HEK293 (cell line): ENCODE results near the gene AKAP6.

Experiments used
- FEZF1 ChIP-seq: fragments of 450-650 bp; formaldehyde crosslinking; IDR thresholded peaks from 2 replicates; pipeline ENCODE4 v1.5.1; 2016; ENCODE audit warnings: missing biosample characterization, missing genetic modification characterization
- ZFP37 ChIP-seq: fragments of 450-650 bp; formaldehyde crosslinking; IDR thresholded peaks from 2 replicates; pipeline ENCODE4 v1.5.1; 2016; ENCODE audit warnings: missing biosample characterization, missing genetic modification characterization
- ZNF223 ChIP-seq: fragments of 450-650 bp; formaldehyde crosslinking; IDR thresholded peaks from 2 replicates; pipeline ENCODE4 v1.5.1; 2016; ENCODE audit warnings: missing biosample characterization, missing genetic modification characterization
- ZNF292 ChIP-seq: fragments of 450-650 bp; formaldehyde crosslinking; IDR thresholded peaks from 2 replicates; pipeline ENCODE4 v1.5.1; 2016; ENCODE audit warnings: low read depth, missing biosample characterization, missing genetic modification characterization, borderline replicate concordance
- ZNF311 ChIP-seq: fragments of 450-650 bp; formaldehyde crosslinking; IDR thresholded peaks from 2 replicates; pipeline ENCODE4 v1.5.1; 2017; ENCODE audit warnings: missing biosample characterization, missing genetic modification characterization, borderline replicate concordance
- ZNF521 ChIP-seq: fragments of 450-650 bp; formaldehyde crosslinking; IDR thresholded peaks from 2 replicates; pipeline ENCODE4 v1.5.1; 2017; ENCODE audit warnings: missing biosample characterization, mild to moderate bottlenecking, missing genetic modification characterization
- ZNF530 ChIP-seq: fragments of 450-650 bp; formaldehyde crosslinking; IDR thresholded peaks from 2 replicates; pipeline ENCODE4 v1.5.1; 2016; ENCODE audit warnings: low read depth, missing biosample characterization, missing genetic modification characterization
- ZNF624 ChIP-seq: fragments of 450-650 bp; formaldehyde crosslinking; IDR thresholded peaks from 2 replicates; pipeline ENCODE4 v1.5.1; 2017; ENCODE audit warnings: missing biosample characterization, missing genetic modification characterization
- TF ChIP-seq, protein P1 (sequence below): fragments of 450-650 bp; formaldehyde crosslinking; IDR thresholded peaks from 2 replicates; pipeline ENCODE4 v1.5.1; 2016; ENCODE audit warnings: missing biosample characterization, missing genetic modification characterization
- TF ChIP-seq, protein P2 (sequence below): fragments of 450-650 bp; formaldehyde crosslinking; conservative IDR thresholded peaks from 2 replicates; pipeline ENCODE4 v1.5.1; 2016; ENCODE audit warnings: low read depth, missing biosample characterization, missing genetic modification characterization
- TF ChIP-seq, protein P3 (sequence below): fragments of 450-650 bp; IDR thresholded peaks from 2 replicates; pipeline ENCODE4 v1.5.1; 2018; ENCODE audit warnings: missing biosample characterization, mild to moderate bottlenecking, missing genetic modification characterization

DNA sequence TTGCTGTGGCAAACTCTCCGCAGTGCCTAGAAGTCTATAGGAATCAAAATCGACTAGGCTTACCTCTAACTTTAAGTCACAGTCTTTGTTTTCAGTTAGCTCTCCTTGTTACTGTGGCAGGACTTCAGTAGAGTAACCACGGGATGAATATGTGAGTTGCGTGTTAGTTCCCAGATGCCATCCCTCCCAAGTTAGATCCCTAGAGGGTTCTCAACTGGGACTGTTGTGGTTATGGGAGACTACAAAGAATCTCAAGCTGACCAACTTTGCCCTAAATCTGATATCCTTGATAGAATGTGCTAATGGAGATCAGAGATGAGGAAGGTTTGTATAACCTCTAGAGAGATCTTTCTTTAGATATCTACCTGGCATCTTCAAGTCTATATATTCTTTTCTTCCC is 208.1 kb downstream of the AKAP6 start:
- TF ChIP-seq FEZF1 (tag by site-specific recombination) (no peak), ZNF292 (no peak), ZNF530 (no peak), ZNF521 (tag by site-specific recombination) (no peak), ZNF223 (tag by site-specific recombination) (no peak), ZFP37 (no peak), ZNF624 (no peak), ZNF311 (tag by site-specific recombination) (no peak)
- TF ChIP-seq, protein P1, sequence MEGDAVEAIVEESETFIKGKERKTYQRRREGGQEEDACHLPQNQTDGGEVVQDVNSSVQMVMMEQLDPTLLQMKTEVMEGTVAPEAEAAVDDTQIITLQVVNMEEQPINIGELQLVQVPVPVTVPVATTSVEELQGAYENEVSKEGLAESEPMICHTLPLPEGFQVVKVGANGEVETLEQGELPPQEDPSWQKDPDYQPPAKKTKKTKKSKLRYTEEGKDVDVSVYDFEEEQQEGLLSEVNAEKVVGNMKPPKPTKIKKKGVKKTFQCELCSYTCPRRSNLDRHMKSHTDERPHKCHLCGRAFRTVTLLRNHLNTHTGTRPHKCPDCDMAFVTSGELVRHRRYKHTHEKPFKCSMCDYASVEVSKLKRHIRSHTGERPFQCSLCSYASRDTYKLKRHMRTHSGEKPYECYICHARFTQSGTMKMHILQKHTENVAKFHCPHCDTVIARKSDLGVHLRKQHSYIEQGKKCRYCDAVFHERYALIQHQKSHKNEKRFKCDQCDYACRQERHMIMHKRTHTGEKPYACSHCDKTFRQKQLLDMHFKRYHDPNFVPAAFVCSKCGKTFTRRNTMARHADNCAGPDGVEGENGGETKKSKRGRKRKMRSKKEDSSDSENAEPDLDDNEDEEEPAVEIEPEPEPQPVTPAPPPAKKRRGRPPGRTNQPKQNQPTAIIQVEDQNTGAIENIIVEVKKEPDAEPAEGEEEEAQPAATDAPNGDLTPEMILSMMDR (tag by site-specific recombination), result no peak
- TF ChIP-seq, protein P2, sequence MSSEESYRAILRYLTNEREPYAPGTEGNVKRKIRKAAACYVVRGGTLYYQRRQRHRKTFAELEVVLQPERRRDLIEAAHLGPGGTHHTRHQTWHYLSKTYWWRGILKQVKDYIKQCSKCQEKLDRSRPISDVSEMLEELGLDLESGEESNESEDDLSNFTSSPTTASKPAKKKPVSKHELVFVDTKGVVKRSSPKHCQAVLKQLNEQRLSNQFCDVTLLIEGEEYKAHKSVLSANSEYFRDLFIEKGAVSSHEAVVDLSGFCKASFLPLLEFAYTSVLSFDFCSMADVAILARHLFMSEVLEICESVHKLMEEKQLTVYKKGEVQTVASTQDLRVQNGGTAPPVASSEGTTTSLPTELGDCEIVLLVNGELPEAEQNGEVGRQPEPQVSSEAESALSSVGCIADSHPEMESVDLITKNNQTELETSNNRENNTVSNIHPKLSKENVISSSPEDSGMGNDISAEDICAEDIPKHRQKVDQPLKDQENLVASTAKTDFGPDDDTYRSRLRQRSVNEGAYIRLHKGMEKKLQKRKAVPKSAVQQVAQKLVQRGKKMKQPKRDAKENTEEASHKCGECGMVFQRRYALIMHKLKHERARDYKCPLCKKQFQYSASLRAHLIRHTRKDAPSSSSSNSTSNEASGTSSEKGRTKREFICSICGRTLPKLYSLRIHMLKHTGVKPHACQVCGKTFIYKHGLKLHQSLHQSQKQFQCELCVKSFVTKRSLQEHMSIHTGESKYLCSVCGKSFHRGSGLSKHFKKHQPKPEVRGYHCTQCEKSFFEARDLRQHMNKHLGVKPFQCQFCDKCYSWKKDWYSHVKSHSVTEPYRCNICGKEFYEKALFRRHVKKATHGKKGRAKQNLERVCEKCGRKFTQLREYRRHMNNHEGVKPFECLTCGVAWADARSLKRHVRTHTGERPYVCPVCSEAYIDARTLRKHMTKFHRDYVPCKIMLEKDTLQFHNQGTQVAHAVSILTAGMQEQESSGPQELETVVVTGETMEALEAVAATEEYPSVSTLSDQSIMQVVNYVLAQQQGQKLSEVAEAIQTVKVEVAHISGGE (tag by site-specific recombination), result no peak
- TF ChIP-seq, protein P3, sequence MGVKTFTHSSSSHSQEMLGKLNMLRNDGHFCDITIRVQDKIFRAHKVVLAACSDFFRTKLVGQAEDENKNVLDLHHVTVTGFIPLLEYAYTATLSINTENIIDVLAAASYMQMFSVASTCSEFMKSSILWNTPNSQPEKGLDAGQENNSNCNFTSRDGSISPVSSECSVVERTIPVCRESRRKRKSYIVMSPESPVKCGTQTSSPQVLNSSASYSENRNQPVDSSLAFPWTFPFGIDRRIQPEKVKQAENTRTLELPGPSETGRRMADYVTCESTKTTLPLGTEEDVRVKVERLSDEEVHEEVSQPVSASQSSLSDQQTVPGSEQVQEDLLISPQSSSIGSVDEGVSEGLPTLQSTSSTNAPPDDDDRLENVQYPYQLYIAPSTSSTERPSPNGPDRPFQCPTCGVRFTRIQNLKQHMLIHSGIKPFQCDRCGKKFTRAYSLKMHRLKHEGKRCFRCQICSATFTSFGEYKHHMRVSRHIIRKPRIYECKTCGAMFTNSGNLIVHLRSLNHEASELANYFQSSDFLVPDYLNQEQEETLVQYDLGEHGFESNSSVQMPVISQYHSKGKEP (tag by site-specific recombination), result no peak
